ENCODE data around the gene PFKL.

DNA sequence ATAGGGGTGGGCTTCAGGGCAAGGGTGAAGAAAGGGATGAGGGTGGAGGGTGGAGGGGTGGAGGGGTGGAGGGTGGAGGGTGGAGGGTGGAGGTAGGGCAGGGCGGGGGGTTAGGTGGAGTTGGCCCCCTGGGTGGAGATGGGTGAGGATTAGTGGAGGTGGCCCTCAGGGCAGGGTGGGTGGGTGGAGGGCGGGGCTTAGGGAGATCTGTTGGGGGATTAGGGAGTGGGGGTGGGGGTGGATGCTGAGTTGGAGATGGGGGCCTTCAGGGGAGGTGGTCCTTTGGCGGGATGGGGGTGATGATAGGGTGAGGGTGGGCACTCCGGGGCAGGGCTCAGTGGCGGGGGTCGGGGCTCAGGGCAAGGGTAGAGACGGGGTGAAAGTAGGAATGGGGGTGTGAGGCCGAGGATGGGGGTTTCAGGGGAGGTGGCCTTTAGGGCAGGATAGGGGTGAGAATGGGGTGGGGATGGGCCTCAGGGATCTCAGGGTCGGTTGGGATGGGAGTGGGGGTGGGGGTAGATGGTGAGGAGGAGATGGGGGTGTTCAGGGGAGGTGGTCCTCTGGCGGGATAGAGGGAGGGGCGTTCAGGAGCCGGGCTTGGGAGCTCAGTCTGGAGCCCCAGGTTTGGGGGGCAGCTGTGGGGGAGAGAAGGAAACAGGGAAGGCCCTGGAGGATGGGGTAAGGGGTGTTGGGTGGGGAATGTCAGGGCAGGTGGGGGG, 37.4 kb upstream of the PFKL start:
- TF ChIP-seq EZH2 (IDR thresholded peaks at IDR 0.05; ENCODE audit: borderline replicate concordance, low read depth, low read length, severe bottlenecking) (no peak), CTCF (IDR thresholded peaks at IDR 0.05; ENCODE audit: borderline replicate concordance, extremely low read depth, low read length, poor library complexity, severe bottlenecking) (no peak)
